HG02884 (cell line): ENCODE data around the gene CXCL6.

Source experiments
- ATAC-seq: cut with Tn5 transposase; IDR thresholded peaks from one replicate; pipeline ENCODE4 v1.9.1; 2021; ENCODE audit warnings: mild to moderate bottlenecking, moderate library complexity; ENCODE audit not compliant: unreplicated experiment

CXCL6 gene

DNA sequence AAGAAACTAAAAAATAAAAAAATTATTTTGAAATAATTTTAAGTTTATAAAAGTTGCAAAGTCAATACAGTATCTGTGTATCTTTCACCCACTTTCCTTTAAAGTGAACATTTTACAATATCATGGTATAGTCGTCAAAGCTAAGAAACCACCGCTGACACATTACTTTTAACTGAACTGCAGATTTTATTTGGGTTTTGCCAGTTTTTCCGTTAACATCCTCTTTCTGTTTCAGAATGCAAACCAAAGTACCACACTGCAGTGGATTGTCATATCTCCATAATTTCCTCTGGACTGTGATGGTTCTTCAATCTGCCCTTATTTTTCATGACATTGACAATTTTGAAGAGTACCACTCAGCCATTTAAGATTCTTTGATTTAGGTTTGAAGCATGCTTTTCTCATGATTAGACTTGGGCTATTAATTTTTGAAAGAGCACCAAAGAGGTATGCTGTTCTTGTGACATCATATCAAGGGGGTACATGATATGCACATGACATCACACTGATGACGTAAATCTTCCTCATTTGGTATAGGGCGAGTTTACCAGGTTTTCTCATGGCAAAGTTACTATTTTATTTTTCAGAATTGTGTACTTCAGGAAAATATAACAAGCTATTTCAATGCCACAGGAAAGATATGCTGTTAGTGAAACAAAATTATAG lies 29.1 kb downstream of the CXCL6 start:
- no peak for ATAC-seq

DNA sequence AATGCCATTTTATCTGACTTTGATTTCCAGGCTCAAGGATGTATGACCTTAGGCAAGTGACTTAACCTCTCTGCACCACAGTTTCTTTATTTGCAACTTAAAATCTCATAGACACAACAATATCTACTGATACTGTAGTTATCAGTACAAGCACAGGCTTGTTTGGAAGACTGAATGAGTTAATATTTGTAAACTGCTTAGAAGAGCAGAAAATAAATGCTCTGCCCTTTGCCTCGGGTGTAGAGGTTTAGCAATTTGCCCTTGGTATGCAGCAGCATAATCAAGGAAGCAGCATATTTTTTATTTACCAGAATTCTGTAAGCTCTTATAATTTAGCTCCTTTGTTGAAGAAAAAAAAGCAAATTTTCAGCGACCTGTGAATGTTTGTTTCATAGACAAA lies 29.8 kb downstream of the CXCL6 start:
- no peak for ATAC-seq

- no peak for ATAC-seq
Observed at GRCh38 chr4:73867783-73868182, 31.3 kb downstream of the CXCL6 start.

GRCh38 chr4:73868206-73869129 lies 32.0 kb downstream of the CXCL6 start:
- ATAC-seq = no peak

- no peak for ATAC-seq
Observed at GRCh38 chr4:73869130-73870055, 32.9 kb downstream of the CXCL6 start, which contains the start of gene CXCL1. TSS of gene CXCL1 (plus strand) at chr4:73869393. CDS start at chr4:73869471, 78 bp downstream.

- ATAC-seq = no peak
Observed at GRCh38 chr4:73870260-73870659, 33.8 kb downstream of the CXCL6 start.

DNA sequence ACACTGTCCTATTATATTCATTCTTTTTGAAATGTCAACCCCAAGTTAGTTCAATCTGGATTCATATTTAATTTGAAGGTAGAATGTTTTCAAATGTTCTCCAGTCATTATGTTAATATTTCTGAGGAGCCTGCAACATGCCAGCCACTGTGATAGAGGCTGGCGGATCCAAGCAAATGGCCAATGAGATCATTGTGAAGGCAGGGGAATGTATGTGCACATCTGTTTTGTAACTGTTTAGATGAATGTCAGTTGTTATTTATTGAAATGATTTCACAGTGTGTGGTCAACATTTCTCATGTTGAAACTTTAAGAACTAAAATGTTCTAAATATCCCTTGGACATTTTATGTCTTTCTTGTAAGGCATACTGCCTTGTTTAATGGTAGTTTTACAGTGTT lies 34.3 kb downstream of the CXCL6 start:
- ATAC-seq = no peak

DNA sequence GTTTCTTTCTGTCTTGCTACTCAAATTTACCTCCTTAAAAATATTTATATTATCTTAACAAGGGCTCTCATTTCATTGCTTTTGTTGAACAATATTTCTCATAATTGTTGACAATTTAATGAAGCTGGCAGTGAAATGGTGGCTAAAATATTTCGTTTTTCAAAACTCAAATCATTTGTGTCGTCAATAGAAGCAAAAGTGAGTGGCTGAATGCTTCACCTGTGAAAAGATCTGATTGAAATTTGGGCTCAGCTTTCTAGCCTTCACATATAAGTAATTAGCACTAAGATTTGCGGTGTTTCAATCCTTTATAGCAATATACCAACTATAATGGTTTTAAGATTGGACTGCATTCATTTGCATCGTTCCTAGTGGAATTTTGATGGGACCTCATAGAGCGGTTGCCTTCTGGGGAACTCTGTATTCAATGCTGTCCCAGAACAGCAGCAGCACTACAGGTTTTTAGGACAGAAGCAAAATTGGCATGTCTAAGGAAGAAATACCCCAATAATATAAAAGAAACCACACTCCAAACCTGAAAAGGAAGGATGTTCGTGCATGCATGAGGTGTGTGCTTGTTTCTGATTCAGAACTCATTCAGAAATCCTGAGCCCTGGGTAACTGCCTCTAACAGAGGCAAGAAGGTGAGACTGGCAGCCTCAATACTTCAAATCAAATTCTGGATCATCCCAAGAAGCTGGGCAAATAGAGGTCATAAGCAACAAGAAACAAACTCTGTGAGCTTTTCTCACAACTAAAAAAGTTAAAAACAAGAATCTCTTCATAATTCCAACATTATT lies 35.2 kb downstream of the CXCL6 start:
- no peak for ATAC-seq

- no peak for ATAC-seq
Observed at GRCh38 chr4:73872316-73873108, 36.0 kb downstream of the CXCL6 start.

DNA sequence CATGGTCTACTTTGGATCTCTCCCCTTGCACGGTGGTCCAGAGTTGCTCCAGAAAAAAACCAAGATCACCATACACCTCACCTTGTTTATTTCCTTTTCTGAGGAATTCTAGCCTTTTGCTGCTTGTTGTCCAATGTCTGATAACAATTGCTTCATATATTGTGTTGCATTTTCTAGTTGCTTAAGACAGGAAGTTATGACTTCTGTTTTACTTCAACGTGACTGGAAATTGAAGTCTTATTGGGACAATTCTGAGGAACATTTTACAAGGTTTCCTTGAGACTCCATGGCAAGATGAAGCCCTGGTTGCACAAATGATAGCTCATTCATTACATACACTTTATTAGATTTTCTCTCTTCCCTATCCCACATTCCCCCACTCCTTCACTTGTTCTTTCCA lies 37.9 kb downstream of the CXCL6 start:
- ATAC-seq = no peak

- no peak for ATAC-seq
Observed at GRCh38 chr4:73875401-73875800, 38.9 kb downstream of the CXCL6 start.

GRCh38 chr4:73883306-73883705 lies 46.8 kb downstream of the CXCL6 start:
- no peak for ATAC-seq

GRCh38 chr4:73885574-73886267 lies 49.2 kb downstream of the CXCL6 start:
- no peak for ATAC-seq
